ENCODE results near the gene TIA1. TPM values are rescaled to one million over a fixed set of nuclear protein-coding genes. Genes with fewer than 3 reads are reported as not detected.

TIA1 gene
- total and polyA plus RNA-seq, 2 donors (not counting 1 experiment from before 2014, with no cell fraction given), result 64.5 to 138 TPM

- H3K27me3 ChIP-seq (ENCODE audit: control insufficient read depth, insufficient read depth, low read length), result no peaks in the 10 kb centered on the region
- H3K9me3 ChIP-seq (ENCODE audit: control insufficient read depth, insufficient read depth, low read depth, low read length), result no peaks in the 10 kb centered on the region
- no peaks in the 10 kb centered on the region for H3K36me3 ChIP-seq (ENCODE audit: control insufficient read depth, insufficient read depth, low read length)
- TF ChIP-seq EZH2 (IDR thresholded peaks at IDR 0.05; ENCODE audit: low read length, missing control alignments) (no peak), CTCF (conservative IDR thresholded peaks at IDR 0.05 in 1 of 2, IDR thresholded peaks at IDR 0.05 in 1 of 2; ENCODE audit: low read depth in 1 of 2, low read length in 2 of 2) (no peak)
- no peaks in the 10 kb centered on the region for H3K79me2 ChIP-seq (ENCODE audit: control insufficient read depth, insufficient read depth, low read length)
- no peak overlapping the region for H3K4me2 ChIP-seq (ENCODE audit: extremely low read depth, insufficient read depth, low read length)
- no peaks in the 10 kb centered on the region for H3K4me1 ChIP-seq (ENCODE audit: control insufficient read depth, extremely low read depth, insufficient read depth, low read length)
- no peak overlapping the region for H3K27ac ChIP-seq (ENCODE audit: insufficient read depth, low read length)
- H2AFZ ChIP-seq (ENCODE audit: low read length), result no peak overlapping the region
- no peak overlapping the region for H3K4me3 ChIP-seq (replicated peaks in 1 of 4; ENCODE audit: control extremely low read depth in 1 of 4, insufficient read depth in 1 of 4, low read depth in 3 of 4, low read length in 4 of 4)
- no peak overlapping the region for H3K9ac ChIP-seq (ENCODE audit: insufficient read depth, low read length)
- no peak for DNase-seq (ENCODE audit: low read depth in 2 of 2)
- H4K20me1 ChIP-seq (ENCODE audit: control insufficient read depth, extremely low read depth, insufficient read depth, low read length), result no peaks in the 10 kb centered on the region
These were observed 49.0 kb downstream of the TIA1 start for GRCh38 chr2:70199320-70199864.

DNA sequence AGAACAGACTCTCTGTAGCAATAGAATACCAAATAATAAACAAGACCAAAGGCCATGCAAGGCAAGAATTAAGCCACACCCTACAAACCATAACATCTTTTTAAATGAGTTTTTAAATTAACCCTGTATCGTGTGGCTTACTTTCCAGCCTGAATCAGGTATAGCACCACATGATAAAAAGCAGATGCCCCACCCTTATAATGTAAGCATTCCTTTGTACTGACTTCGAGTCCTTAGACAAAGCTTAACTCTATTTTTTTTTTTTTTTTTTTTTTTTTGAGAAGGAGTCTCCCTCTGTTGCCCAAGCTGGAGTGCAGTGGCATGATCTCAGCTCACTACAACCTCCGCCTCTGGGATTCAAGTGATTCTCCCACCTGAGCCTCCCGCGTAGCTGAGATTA lies 55.9 kb downstream of the TIA1 start:
- H3K9me3 ChIP-seq (ENCODE audit: control insufficient read depth, insufficient read depth, low read depth, low read length), result no peaks in the 10 kb centered on the region
- H2AFZ ChIP-seq (ENCODE audit: low read length), result no peak overlapping the region
- no peak overlapping the region for H3K4me3 ChIP-seq (replicated peaks in 1 of 4; ENCODE audit: control extremely low read depth in 1 of 4, insufficient read depth in 1 of 4, low read depth in 3 of 4, low read length in 4 of 4)
- H3K79me2 ChIP-seq (ENCODE audit: control insufficient read depth, insufficient read depth, low read length), result peaks cover 2% of the 10 kb centered on the region
- H3K27me3 ChIP-seq (ENCODE audit: control insufficient read depth, insufficient read depth, low read length), result no peaks in the 10 kb centered on the region
- no peaks in the 10 kb centered on the region for H3K4me1 ChIP-seq (ENCODE audit: control insufficient read depth, extremely low read depth, insufficient read depth, low read length)
- H3K4me2 ChIP-seq (ENCODE audit: extremely low read depth, insufficient read depth, low read length), result no peak overlapping the region
- no peak overlapping the region for H3K27ac ChIP-seq (ENCODE audit: insufficient read depth, low read length)
- no peak overlapping the region for H3K9ac ChIP-seq (ENCODE audit: insufficient read depth, low read length)
- no peak for TF ChIP-seq EZH2 (IDR thresholded peaks at IDR 0.05; ENCODE audit: low read length, missing control alignments)
- no peak for TF ChIP-seq CTCF (conservative IDR thresholded peaks at IDR 0.05 in 1 of 2, IDR thresholded peaks at IDR 0.05 in 1 of 2; ENCODE audit: low read depth in 1 of 2, low read length in 2 of 2)
- DNase-seq (ENCODE audit: low read depth in 2 of 2), result no peak
- H3K36me3 ChIP-seq (ENCODE audit: control insufficient read depth, insufficient read depth, low read length), result no peaks in the 10 kb centered on the region
- H4K20me1 ChIP-seq (ENCODE audit: control insufficient read depth, extremely low read depth, insufficient read depth, low read length), result no peaks in the 10 kb centered on the region

DNA sequence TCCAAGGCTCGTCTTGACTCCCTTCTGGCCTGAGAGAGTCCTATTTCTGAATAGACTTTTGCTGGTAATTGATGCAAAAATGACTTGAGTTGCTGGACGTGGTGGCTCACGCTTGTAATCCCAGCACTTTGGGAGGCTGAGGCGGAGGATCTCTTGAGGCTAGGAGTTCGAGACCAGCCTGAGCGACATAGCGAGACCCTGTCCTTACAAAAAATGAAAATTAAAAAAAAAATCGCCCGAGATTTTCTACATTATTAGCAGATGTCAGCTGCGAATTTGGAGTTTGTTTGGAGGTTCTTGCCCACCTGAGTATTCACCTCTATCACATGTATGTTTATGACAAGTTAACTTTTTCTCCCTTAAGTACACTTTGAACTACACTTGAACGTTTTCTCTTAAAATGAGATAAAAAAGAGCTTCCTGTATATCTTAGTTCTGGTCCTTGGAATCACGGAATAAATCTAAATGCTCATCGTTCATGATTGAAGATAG lies 57.1 kb downstream of the TIA1 start:
- Histone ChIP-seq H3K9ac (ENCODE audit: insufficient read depth, low read length) (peak overlapping the region; percentile 96), H3K27me3 (ENCODE audit: control insufficient read depth, insufficient read depth, low read length) (no peaks in the 10 kb centered on the region), H2AFZ (ENCODE audit: low read length) (peak overlapping the region; percentile 71), H3K4me2 (ENCODE audit: extremely low read depth, insufficient read depth, low read length) (peak overlapping the region; percentile 42), H3K36me3 (ENCODE audit: control insufficient read depth, insufficient read depth, low read length) (no peaks in the 10 kb centered on the region), H3K4me3 (replicated peaks in 1 of 4; ENCODE audit: control extremely low read depth in 1 of 4, insufficient read depth in 1 of 4, low read depth in 3 of 4, low read length in 4 of 4) (peak overlapping the region in 2 of 4 experiments; percentile 79 to 87), H3K27ac (ENCODE audit: insufficient read depth, low read length) (peak overlapping the region; percentile 93), H3K9me3 (ENCODE audit: control insufficient read depth, insufficient read depth, low read depth, low read length) (no peaks in the 10 kb centered on the region), H3K4me1 (ENCODE audit: control insufficient read depth, extremely low read depth, insufficient read depth, low read length) (no peaks in the 10 kb centered on the region), H4K20me1 (ENCODE audit: control insufficient read depth, extremely low read depth, insufficient read depth, low read length) (no peaks in the 10 kb centered on the region), H3K79me2 (ENCODE audit: control insufficient read depth, insufficient read depth, low read length) (peaks cover 2% of the 10 kb centered on the region)
- no peak for DNase-seq (ENCODE audit: low read depth in 2 of 2)
- TF ChIP-seq CTCF (conservative IDR thresholded peaks at IDR 0.05 in 1 of 2, IDR thresholded peaks at IDR 0.05 in 1 of 2; ENCODE audit: low read depth in 1 of 2, low read length in 2 of 2) (no peak), EZH2 (IDR thresholded peaks at IDR 0.05; ENCODE audit: low read length, missing control alignments) (no peak)

Data from fibroblast of lung (primary cell).